ENCODE data around the gene GPAT3.

GPAT3 gene

DNA sequence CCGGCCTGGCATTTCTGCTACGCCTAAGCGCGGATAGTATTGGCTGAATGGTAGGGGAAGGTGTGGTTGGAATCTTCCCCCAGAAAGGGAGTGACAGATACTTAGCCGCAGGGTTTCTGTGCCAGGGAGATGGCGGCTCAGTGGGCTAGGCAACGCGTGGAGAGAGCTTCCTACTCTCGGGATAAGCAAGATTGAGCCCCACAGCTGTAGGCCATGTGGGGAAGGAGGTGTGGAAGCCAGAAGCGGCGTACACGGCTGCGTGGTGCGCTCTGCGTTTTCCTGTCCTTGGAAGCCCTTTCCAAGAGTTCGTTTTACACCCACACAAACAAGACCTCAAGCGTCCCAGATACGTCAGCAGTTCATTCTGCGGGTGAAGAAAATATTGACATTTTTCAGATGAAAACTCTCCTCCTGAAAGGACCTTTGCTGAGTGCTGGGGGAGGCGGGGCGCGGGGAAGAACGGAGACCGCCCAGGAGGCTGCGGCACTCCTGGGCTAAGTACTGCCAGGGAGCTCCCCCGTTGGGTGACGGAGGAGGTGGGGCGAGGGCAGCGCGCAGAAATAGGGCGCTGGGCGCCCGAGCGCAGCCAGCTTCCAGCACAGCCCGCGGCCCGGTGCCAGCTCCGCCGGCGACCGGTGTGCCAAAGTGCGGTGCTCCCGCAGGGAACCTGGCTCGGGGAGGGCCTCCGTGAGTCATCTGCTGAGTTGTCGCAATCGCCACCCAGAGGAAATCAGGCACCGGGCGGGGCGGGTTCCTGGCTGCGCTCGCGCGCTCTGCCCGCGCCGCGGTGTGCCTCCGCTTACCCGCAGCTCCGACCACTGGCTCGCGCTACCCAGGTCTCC, at the start of gene GPAT3:
GPAT3 (plus strand) TSS at position 589 of the 842 bp plus-strand sequence. CDS start 515 bp downstream, outside the sequence.
- Histone ChIP-seq H2AFZ (ENCODE audit: low read length) (peak within 1 kb of the TSS; percentile 95), H3K4me2 (ENCODE audit: low read depth, low read length, poor library complexity, severe bottlenecking) (peak within 1 kb of the TSS; percentile 83), H3K4me3 (ENCODE audit: low read length, poor library complexity, severe bottlenecking) (peak within 1 kb of the TSS; percentile 77), H3F3A (ENCODE audit: low read depth) (no peaks in the 10 kb centered on the region), H4K20me1 (ENCODE audit: insufficient read depth, low read length, poor library complexity, severe bottlenecking) (no peaks in the 10 kb centered on the region), H3K9me2 (replicated peaks; ENCODE audit: low read depth, low read length) (no peaks in the 10 kb centered on the region), H3K4me1 (ENCODE audit: insufficient read depth, low read length, poor library complexity, severe bottlenecking) (peaks cover 10% of the 10 kb centered on the region), H3K9ac (ENCODE audit: low read depth, low read length, poor library complexity, severe bottlenecking) (peak within 1 kb of the TSS; percentile 54), H3K9me3 (ENCODE audit: insufficient read depth, low read depth, low read length) (no peaks in the 10 kb centered on the region), H3K27me3 (ENCODE audit: insufficient read depth, low read length, poor library complexity, severe bottlenecking) (no peaks in the 10 kb centered on the region), H3K79me2 (ENCODE audit: insufficient read depth, low read length) (no peaks in the 10 kb centered on the region), H3K36me3 (ENCODE audit: insufficient read depth, low read length) (no peaks in the 10 kb centered on the region)
- TF ChIP-seq CTCF (conservative IDR thresholded peaks at IDR 0.05; ENCODE audit: low read length): no peak
- no peak for TF ChIP-seq EZH2phosphoT487 (IDR thresholded peaks at IDR 0.05; ENCODE audit: borderline replicate concordance)

DNA sequence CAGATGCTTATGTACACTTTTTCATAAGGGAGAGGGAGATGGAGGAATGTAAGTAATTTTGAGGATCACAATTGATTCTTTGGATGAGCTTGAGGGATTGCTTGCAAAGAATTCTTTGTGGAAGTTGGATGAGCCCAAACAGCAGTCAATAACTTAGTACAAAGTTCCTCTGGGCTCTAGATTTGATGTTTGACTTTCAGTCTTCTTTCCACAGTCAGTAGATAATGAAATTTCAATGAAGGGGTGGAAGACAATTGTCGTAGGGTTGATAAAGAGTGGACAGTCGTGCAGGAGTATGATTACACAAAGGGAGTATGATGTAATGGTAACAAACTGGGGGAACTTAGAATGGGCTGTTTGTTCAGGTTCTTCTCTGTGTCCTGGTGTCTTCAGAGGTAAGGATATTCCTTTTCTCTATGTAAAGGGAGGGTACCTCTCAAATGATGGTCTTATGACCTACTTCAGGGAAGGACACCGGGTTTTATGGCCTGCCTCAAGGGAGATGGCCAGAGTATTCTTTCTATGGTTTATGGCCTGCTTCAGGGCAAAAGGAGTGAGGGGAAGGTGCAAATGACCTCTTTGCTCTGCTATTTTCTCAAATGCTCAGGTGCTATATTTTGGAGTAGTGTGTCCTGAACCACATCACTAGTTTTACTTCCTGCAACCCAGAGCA, 49.3 kb upstream of the GPAT3 start:
- Histone ChIP-seq H2AFZ (ENCODE audit: low read length) (0 out of 2 replicates have a peak overlapping the region, but pooled peaks have one; percentile 3), H3K9me2 (replicated peaks; ENCODE audit: low read depth, low read length) (no peaks in the 10 kb centered on the region), H3K4me2 (ENCODE audit: low read depth, low read length, poor library complexity, severe bottlenecking) (no peak overlapping the region), H3K79me2 (ENCODE audit: insufficient read depth, low read length) (peaks cover 19% of the 10 kb centered on the region), H3K27me3 (ENCODE audit: insufficient read depth, low read length, poor library complexity, severe bottlenecking) (no peaks in the 10 kb centered on the region), H3K9me3 (ENCODE audit: insufficient read depth, low read depth, low read length) (no peaks in the 10 kb centered on the region), H3K9ac (ENCODE audit: low read depth, low read length, poor library complexity, severe bottlenecking) (no peak overlapping the region), H3K4me1 (ENCODE audit: insufficient read depth, low read length, poor library complexity, severe bottlenecking) (peaks cover 26% of the 10 kb centered on the region), H3K36me3 (ENCODE audit: insufficient read depth, low read length) (no peaks in the 10 kb centered on the region), H3F3A (ENCODE audit: low read depth) (no peaks in the 10 kb centered on the region), H4K20me1 (ENCODE audit: insufficient read depth, low read length, poor library complexity, severe bottlenecking) (no peaks in the 10 kb centered on the region), H3K4me3 (ENCODE audit: low read length, poor library complexity, severe bottlenecking) (no peak overlapping the region)
- TF ChIP-seq CTCF (conservative IDR thresholded peaks at IDR 0.05; ENCODE audit: low read length) (no peak), EZH2phosphoT487 (IDR thresholded peaks at IDR 0.05; ENCODE audit: borderline replicate concordance) (no peak)

DNA sequence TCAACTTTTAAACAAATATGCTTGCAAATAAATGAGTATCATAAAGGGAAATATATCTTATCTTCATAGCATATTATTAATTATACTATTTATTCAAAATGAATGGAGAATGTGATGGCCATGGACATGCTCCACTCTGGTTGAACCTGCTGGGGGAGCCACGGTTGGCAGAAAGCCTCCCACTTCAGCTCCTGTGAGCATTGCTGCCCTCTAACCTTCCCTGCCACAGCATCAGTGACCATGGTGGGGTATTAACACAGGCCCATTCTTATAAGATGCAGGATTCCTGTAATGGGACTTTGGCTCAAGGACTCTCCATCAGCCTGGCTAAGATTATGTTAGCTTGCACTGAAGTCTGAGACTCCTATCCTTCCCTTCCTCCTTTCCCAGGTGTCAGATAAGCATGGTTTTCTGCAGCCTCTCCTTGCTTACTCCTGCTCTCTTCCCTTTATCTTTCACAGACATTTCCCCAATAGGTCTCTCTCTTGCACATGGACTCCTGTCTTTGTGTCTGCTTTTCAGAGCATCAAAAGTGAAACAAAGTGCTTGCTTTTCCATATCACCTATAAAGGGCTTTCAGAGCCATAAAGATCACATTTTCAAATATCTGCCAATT, 46.1 kb upstream of the GPAT3 start:
- H4K20me1 ChIP-seq (ENCODE audit: insufficient read depth, low read length, poor library complexity, severe bottlenecking): no peaks in the 10 kb centered on the region
- H3F3A ChIP-seq (ENCODE audit: low read depth): no peaks in the 10 kb centered on the region
- H2AFZ ChIP-seq (ENCODE audit: low read length): peak overlapping the region; percentile 83
- H3K36me3 ChIP-seq (ENCODE audit: insufficient read depth, low read length): no peaks in the 10 kb centered on the region
- TF ChIP-seq CTCF (conservative IDR thresholded peaks at IDR 0.05; ENCODE audit: low read length) (peak; percentile 36), EZH2phosphoT487 (IDR thresholded peaks at IDR 0.05; ENCODE audit: borderline replicate concordance) (no peak)
- peak overlapping the region; percentile 1 for H3K4me2 ChIP-seq (ENCODE audit: low read depth, low read length, poor library complexity, severe bottlenecking)
- H3K9me2 ChIP-seq (replicated peaks; ENCODE audit: low read depth, low read length): no peaks in the 10 kb centered on the region
- no peaks in the 10 kb centered on the region for H3K79me2 ChIP-seq (ENCODE audit: insufficient read depth, low read length)
- H3K27me3 ChIP-seq (ENCODE audit: insufficient read depth, low read length, poor library complexity, severe bottlenecking): no peaks in the 10 kb centered on the region
- peaks cover 5% of the 10 kb centered on the region for H3K4me1 ChIP-seq (ENCODE audit: insufficient read depth, low read length, poor library complexity, severe bottlenecking)
- H3K9me3 ChIP-seq (ENCODE audit: insufficient read depth, low read depth, low read length): no peaks in the 10 kb centered on the region
- H3K4me3 ChIP-seq (ENCODE audit: low read length, poor library complexity, severe bottlenecking): no peak overlapping the region
- H3K9ac ChIP-seq (ENCODE audit: low read depth, low read length, poor library complexity, severe bottlenecking): no peak overlapping the region
